Stomach (tissue), 9 donors: ENCODE data around the gene GLDC. TPM values are rescaled to one million over a fixed set of nuclear protein-coding genes. Genes with fewer than 3 reads are reported as not detected.
A peak's percentile ranks its signal among the peaks of the same experiment; 100 is the strongest.

ENCODE experiments used
- DNase-seq, 2 donors: peaks; one replicate each; pipeline versions ENCODE4 v3.0.0 to v3.0.0-alpha.2; 2013 to 2019
- H3K27ac ChIP-seq, 5 donors: fragments of 200-600 bp in 4 of 5; sonication (generic) in 4 of 5; one replicate each; pipeline ENCODE4 v1.5.1; 2013 to 2019; ENCODE audit warnings: mild to moderate bottlenecking in 1 of 5, moderate library complexity in 1 of 5
- H3K27me3 ChIP-seq, 3 donors: fragments of 200-600 bp; sonication (generic); one replicate each; pipeline ENCODE4 v1.5.1; 2017 to 2019; ENCODE audit warnings: mixed run types in 1 of 3
- H3K36me3 ChIP-seq, 4 donors: fragments of 200-600 bp; sonication (generic); 1 replicate in 3 of 4; 2 replicates in 1 of 4; pipeline ENCODE4 v1.5.1; 2016 to 2019
- H3K4me1 ChIP-seq, 4 donors: fragments of 200-600 bp; sonication (generic); one replicate each; pipeline ENCODE4 v1.5.1; 2016 to 2019
- H3K4me3 ChIP-seq, 4 donors: fragments of 200-600 bp; sonication (generic) in 3 of 4; one replicate each; pipeline ENCODE4 v1.5.1; 2016 to 2019; ENCODE audit warnings: mild to moderate bottlenecking in 1 of 4
- H3K9me3 ChIP-seq, 4 donors: fragments of 200-600 bp; sonication (generic); one replicate each; pipeline ENCODE4 v1.5.1; 2016 to 2019
- EP300 ChIP-seq: sonication (generic); formaldehyde crosslinking; IDR thresholded peaks from one replicate; pipeline ENCODE4 v1.6.1; 2017; ENCODE audit warnings: antibody characterized with exemption
- POLR2A ChIP-seq, 4 donors: fragments of 450-650 bp; IDR thresholded peaks; one replicate each; pipeline ENCODE4 v1.6.1; 2016; ENCODE audit warnings: antibody characterized with exemption in 4 of 4, control low read depth in 2 of 4, mild to moderate bottlenecking in 1 of 4, moderate library complexity in 1 of 4
- POLR2AphosphoS5 ChIP-seq, 3 donors: sonication (generic); formaldehyde crosslinking; IDR thresholded peaks; one replicate each; pipeline ENCODE4 v1.6.1; 2016; ENCODE audit warnings: antibody characterized with exemption in 3 of 3
- WGBS, 5 donors: extraction: QIAGEN DNeasy Blood & Tissue Kit in 3 of 5; methylation state at CpG; one replicate each; pipeline versions ENCODE4 v1.1.5 to v1.1.7; 2013 to 2018; 5-methylcytosine and 5-hydroxymethylcytosine counted together
- intact Hi-C: fragments of 100-400 bp; cut with DNase I; formaldehyde crosslinking; loops from one replicate; pipeline ENCODE4 v1.15.1; 2023; ENCODE audit warnings: low total_unique reads
- polyA plus RNA-seq, 3 donors: library from polyadenylated mRNA; stranded (reverse); fragments of 200-250 nt; gene quantifications; one replicate each; pipeline ENCODE4 v1.2.3, GENCODE V29; 2013
- total RNA-seq, 5 donors: library from RNA; depleted of rRNA; stranded (reverse); fragments of >200 nt; gene quantifications; one replicate each; pipeline versions ENCODE4 v1.1.0 to v1.2.3, GENCODE V29; 2014 to 2016
- TF ChIP-seq, protein P1 (sequence below), 7 experiments: fragments of 450-650 bp in 4 of 7; fragments of 200-600 bp in 3 of 7; sonication (generic) in 3 of 7; IDR thresholded peaks; one replicate each; pipeline ENCODE4 v1.5.1; 2016 to 2019; ENCODE audit warnings: antibody characterized with exemption in 7 of 7, control low read depth in 2 of 7, mild to moderate bottlenecking in 1 of 7
- donor health status: healthy with polysubstance abuse.
- donor health status: Bipolar disorder and iron deficiency.
- donor health status: healthy.

The GLDC gene
- total and polyA plus RNA-seq, 8 donors = 0.31 to 3.7 (median 1.3) TPM; not detected in 4

DNA sequence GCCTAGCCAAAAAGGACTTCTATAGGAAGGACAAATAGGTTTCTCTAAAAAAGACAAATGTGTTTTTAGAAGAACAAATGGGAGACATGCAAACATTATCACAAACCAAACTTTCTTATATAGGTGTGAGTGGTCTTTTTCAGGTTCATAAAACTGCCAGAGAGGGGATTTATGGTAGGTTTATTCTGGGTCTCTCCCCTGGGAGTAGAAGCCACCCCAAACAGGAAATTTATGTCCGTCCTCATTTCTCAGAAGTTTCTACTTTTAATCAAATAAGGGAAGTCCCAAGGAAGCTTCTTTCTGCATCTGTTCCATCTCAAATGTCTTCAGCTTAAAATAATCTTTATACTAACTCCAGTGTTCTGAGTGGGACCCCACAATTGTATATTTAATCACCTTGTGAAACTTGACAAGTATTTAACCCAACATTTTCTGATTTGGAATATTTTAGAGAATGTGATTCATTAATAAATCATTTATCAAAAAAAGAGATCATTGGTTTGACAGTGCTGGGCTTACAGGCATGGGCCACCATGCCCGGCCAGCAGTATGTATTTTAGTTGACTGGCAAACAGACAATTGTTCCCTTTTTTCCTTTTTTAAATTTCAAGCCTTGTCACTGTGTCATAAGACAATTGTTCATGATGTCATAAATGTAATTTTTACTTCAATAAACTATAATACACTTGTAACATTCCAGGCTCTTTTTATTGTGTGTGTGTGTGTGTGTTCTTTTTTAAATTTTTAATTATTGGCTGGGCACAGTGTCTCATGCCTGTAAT is 44.6 kb upstream of the GLDC start:
- Histone ChIP-seq H3K4me3 (no peak overlapping the region), H3K27me3 (no peaks in the 10 kb centered on the region)
- intact Hi-C loops = no loop called here

DNA sequence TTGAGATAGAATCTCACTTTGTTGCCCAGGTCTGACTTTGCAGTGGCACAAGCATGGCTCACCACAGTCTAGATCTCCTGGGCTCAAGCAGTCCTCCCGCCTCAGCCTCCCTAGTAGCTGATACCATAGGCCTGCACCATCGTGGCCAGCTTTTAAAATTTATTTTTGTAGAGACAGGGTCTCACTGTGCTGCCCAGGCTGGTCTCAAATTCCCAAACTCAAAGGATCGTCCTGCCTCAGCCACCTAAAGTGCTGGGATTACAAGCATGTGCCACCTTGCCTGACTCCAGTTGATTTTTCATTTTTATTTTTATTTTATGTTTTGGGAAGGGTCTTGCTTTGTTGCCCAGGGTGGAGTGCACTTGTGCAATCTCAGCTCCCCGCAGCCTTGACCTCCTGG is 41.7 kb upstream of the GLDC start:
- Histone ChIP-seq H3K27ac (no peak overlapping the region), H3K27me3 (no peaks in the 10 kb centered on the region), H3K4me1 (peaks cover 0 to 20% (median 9%) of the 10 kb centered on the region in 4 donors), H3K36me3 (peaks cover 0 to 6% (median 0%) of the 10 kb centered on the region in 4 donors), H3K9me3 (no peaks in the 10 kb centered on the region), H3K4me3 (no peak overlapping the region)
- DNase-seq = no peak
- 93 to 97% (median 96%) methylated on average over 4 of the region's 4 CpGs for WGBS, 5 donors
- TF ChIP-seq, protein P1, sequence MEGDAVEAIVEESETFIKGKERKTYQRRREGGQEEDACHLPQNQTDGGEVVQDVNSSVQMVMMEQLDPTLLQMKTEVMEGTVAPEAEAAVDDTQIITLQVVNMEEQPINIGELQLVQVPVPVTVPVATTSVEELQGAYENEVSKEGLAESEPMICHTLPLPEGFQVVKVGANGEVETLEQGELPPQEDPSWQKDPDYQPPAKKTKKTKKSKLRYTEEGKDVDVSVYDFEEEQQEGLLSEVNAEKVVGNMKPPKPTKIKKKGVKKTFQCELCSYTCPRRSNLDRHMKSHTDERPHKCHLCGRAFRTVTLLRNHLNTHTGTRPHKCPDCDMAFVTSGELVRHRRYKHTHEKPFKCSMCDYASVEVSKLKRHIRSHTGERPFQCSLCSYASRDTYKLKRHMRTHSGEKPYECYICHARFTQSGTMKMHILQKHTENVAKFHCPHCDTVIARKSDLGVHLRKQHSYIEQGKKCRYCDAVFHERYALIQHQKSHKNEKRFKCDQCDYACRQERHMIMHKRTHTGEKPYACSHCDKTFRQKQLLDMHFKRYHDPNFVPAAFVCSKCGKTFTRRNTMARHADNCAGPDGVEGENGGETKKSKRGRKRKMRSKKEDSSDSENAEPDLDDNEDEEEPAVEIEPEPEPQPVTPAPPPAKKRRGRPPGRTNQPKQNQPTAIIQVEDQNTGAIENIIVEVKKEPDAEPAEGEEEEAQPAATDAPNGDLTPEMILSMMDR (IDR thresholded peaks at IDR 0.05) = no peak
- TF ChIP-seq POLR2A (IDR thresholded peaks at IDR 0.05) (no peak), POLR2AphosphoS5 (IDR thresholded peaks at IDR 0.05) (no peak), EP300 (no peak)
- intact Hi-C loops = no loop called here

More for the DNA sequence above, 44.6 kb upstream of the GLDC start:
- no peak for DNase-seq
- peaks cover 0 to 6% (median 0%) of the 10 kb centered on the region in 4 donors for H3K36me3 ChIP-seq
- 56 to 80% (median 70%) methylated on average over 2 of the region's 2 CpGs for WGBS, 5 donors
- H3K27ac ChIP-seq = no peak overlapping the region
- H3K9me3 ChIP-seq = no peaks in the 10 kb centered on the region
- no peaks in the 10 kb centered on the region for H3K4me1 ChIP-seq
- no peak for TF ChIP-seq EP300
- TF ChIP-seq, protein P1 (IDR thresholded peaks at IDR 0.05) = no peak
- TF ChIP-seq POLR2A (IDR thresholded peaks at IDR 0.05) = no peak
- TF ChIP-seq POLR2AphosphoS5 (IDR thresholded peaks at IDR 0.05) = no peak

- Histone ChIP-seq H3K36me3 (peaks cover 0 to 6% (median 0%) of the 10 kb centered on the region in 4 donors), H3K4me1 (peaks cover 0 to 21% (median 13%) of the 10 kb centered on the region in 4 donors)
- WGBS, 5 donors = 48 to 63% (median 53%) methylated on average over 3 of the region's 3 CpGs
Observed at GRCh38 chr9:6686396-6686795, 40.9 kb upstream of the GLDC start.

DNA sequence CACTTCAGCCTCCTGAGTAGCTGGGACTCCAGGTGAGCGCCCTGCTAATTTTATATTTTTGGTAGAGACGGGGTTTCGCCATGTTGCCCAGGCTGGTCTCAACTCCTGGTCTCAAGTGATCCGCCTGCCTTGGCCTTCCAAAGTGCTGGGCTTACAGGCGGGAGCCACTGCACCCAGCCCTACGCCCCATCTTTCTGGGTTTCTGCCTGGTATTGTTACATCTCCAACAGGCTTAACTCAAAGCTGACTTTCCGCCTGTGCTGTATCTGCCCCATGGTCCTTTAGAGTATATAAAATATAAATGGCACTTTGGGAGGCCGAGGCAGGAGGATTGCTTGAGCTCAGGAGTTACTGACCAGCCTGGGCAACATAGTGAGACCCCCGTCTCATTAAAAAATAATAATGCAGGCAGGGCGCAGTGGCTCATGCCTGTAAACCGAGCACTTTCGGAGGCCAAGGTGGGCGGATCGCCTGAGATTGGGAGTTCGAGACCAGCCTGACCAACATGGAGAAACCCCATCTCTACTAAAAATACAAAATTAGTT is 36.5 kb upstream of the GLDC start:
- WGBS, 5 donors = 25 to 38% (median 32%) methylated on average over 15 of the region's 15 CpGs
- DNase-seq = no peak
- Histone ChIP-seq H3K36me3 (no peaks in the 10 kb centered on the region), H3K27me3 (no peaks in the 10 kb centered on the region), H3K4me1 (peaks cover 0 to 24% (median 15%) of the 10 kb centered on the region in 4 donors), H3K4me3 (peak overlapping the region; percentile 52 to 79 (median 65)), H3K27ac (peak overlapping the region; percentile 95 to 99 (median 98)), H3K9me3 (no peaks in the 10 kb centered on the region)
- TF ChIP-seq EP300 = no peak
- TF ChIP-seq, protein P1 (IDR thresholded peaks at IDR 0.05) = no peak
- TF ChIP-seq POLR2A (IDR thresholded peaks at IDR 0.05) = no peak
- TF ChIP-seq POLR2AphosphoS5 (IDR thresholded peaks at IDR 0.05) = no peak
- intact Hi-C loops = no loop called here

More at GRCh38 chr9:6686396-6686795, 40.9 kb upstream of the GLDC start:
- intact Hi-C loops = no loop called here
- H3K27ac ChIP-seq = peak overlapping the region in 1 of 5 donors; percentile 32
- no peaks in the 10 kb centered on the region for H3K9me3 ChIP-seq
- no peaks in the 10 kb centered on the region for H3K27me3 ChIP-seq
- no peak overlapping the region for H3K4me3 ChIP-seq
- TF ChIP-seq EP300 = no peak
- peak in 1 of 2 donors; percentile 34 for DNase-seq
